Measurements from ENCODE around the gene NTN1.

- TF ChIP-seq CTCF (IDR thresholded peaks at IDR 0.05) = no peak
- no peak for TF ChIP-seq POLR2A (IDR thresholded peaks at IDR 0.05)
Observed at GRCh38 chr17:9233271-9233599, 211.9 kb downstream of the NTN1 start.

Data from adrenal gland (tissue), 5 donors.